ENCODE measurements around the gene AKR1E2. TPM values are rescaled to one million over a fixed set of nuclear protein-coding genes. Genes with fewer than 3 reads are reported as not detected.
"Not testable (repeated sequence)": the region's sequence is repeated elsewhere in the genome, so short reads cannot be mapped to it uniquely, and the experiment has no call there.

The AKR1E2 gene
- total RNA-seq, 1 experiment from 2014 or later = 112 TPM

DNA sequence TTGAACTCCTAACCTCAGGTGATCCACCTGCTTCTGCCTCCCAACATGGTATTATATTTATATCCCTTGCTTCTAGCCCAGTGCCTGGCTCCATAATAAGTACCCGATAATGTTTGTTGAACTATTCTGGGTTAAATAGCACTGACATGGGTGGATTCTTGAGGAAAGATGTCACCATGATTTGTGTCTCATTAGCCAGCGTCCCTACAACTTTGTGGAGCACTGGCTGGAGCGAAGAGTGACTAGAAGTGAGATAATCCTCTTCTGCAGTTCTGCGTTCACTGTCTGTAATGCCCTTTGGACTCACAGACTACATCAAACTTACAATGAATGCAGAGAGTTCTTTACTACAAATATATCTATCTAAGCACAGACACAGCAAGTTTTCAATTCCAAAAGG, 16.9 kb upstream of the AKR1E2 start:
- in situ Hi-C loops (cut with HindIII; ENCODE audit: low pct_unique_long_range_greater_than_20kb, low sequenced_read_pairs) = no loop called here
- peak; percentile 56 for DNase-seq (ENCODE audit: low read depth)

DNA sequence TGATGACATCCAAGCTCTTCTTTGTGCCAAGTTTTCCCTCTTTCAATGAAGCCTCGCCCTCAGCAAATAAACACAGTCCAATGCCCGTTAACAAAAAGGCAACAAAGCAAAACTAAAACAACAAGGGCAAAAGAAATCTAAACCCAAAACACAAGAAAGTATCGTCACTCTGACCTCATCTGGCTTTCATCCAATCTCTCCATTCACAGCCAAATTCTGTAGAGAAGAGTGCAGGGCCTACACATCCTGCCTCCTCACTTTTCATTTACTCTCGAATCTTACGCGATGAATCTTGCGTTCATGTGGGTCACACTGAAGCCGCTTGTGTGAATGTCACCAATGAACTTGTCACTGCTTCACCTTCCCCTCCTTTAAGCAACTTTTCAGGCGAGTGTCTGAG, 15.9 kb upstream of the AKR1E2 start:
- DNase-seq (ENCODE audit: low read depth) = peak; percentile 92
- in situ Hi-C loops (cut with HindIII; ENCODE audit: low pct_unique_long_range_greater_than_20kb, low sequenced_read_pairs) = no loop called here

DNA sequence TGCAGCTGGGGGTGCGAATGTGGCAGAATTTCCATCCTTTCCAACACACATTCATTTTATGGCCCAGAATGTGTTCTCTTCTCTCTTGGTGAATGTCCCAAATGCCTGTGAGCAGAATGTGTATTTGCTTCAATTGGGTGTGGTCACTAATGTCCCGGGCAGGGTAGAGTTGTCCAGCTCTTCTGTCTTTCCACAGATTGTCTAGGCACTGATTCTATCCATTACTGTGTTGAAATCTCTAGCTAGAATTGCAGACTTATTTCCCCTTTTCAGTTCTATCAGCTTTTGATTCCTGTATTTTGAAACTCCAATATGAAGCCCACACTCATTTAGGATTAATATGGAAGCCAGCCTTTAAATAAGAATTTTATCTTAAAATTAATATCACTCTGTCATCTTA, 14.0 kb upstream of the AKR1E2 start:
- no peak for DNase-seq (ENCODE audit: low read depth)
- in situ Hi-C loops (cut with HindIII; ENCODE audit: low pct_unique_long_range_greater_than_20kb, low sequenced_read_pairs) = no loop called here

DNA sequence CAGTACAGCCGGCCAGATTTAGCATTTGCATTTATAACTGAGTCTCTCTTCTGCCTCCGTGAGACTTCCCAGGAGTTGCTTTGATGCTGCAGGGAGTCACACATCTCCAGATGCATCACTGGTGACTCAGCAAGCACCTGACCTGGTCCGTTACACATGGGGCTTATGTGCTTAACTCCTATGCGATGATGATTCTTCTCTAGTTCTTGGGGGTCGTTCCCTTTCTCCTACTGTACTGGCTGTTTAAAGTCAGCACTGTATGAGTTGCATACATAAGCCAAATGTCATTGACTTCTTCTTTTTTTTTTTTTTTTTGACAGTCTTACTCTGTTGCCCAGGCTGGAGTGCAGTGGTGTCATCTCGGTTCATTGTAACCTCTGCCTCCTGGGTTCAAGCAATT, 13.0 kb upstream of the AKR1E2 start:
- peak; percentile 88 for DNase-seq (ENCODE audit: low read depth)
- in situ Hi-C loops (cut with HindIII; ENCODE audit: low pct_unique_long_range_greater_than_20kb, low sequenced_read_pairs) = no loop called here

DNA sequence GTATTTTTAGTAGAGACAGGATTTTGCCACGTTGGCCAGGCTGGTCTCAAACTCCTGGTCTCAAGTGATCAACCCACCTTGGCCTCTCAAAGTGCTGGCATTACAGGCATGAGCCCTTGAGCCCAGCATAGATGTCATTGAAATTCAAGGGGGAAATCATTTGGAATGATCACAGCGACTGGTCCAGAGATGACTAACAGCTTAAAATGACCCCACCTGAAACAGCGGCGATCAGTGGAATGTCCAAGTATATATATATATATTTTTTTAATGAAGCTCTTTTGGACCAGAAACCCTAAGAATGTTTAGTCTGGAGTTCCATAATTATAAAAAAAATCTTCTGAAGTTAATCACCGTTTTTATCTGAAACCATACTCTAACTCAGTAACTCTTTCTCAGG, 12.5 kb upstream of the AKR1E2 start:
- DNase-seq (ENCODE audit: low read depth) = no peak
- in situ Hi-C loops (cut with HindIII; ENCODE audit: low pct_unique_long_range_greater_than_20kb, low sequenced_read_pairs) = no loop called here

DNA sequence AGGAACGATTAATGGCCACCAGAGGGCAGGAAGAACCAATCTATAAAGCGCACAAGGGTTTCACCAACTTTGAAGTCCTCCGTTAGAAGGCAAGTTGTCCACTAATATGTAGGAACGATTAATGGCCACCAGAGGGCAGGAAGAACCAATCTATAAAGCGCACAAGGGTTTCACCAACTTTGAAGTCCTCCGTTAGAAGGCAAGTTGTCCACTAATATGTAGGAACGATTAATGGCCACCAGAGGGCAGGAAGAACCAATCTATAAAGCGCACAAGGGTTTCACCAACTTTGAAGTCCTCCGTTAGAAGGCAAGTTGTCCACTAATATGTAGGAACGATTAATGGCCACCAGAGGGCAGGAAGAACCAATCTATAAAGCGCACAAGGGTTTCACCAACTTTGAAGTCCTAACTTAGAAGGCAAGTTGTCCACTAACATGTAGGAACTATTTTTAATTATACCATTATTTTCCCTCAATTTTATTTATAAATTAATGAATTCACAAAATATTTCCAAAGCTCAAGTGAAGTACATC, 10.3 kb upstream of the AKR1E2 start:
- in situ Hi-C loops (cut with HindIII; ENCODE audit: low pct_unique_long_range_greater_than_20kb, low sequenced_read_pairs); DNase-seq (ENCODE audit: low read depth): not testable (repeated sequence)

DNA sequence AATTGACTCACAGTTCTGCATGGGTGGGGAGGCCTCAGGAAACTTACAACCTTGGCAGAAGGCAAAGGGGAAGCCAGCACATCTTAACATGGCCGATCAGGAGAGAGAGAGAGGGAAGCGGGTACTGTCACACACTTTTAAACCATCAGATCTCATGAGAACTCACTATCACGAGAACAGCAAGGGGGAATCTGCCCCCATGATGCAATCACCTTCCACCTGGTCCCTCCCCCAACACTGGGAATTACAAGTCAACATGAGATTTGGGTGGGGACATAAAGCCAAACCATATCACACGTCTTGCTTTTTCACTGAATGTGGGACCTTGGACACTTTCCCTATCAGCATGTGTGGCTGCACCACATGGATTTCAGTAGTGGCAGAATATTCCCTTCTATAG, 9.0 kb upstream of the AKR1E2 start:
- in situ Hi-C loops (cut with HindIII; ENCODE audit: low pct_unique_long_range_greater_than_20kb, low sequenced_read_pairs) = no loop called here
- no peak for DNase-seq (ENCODE audit: low read depth)

DNA sequence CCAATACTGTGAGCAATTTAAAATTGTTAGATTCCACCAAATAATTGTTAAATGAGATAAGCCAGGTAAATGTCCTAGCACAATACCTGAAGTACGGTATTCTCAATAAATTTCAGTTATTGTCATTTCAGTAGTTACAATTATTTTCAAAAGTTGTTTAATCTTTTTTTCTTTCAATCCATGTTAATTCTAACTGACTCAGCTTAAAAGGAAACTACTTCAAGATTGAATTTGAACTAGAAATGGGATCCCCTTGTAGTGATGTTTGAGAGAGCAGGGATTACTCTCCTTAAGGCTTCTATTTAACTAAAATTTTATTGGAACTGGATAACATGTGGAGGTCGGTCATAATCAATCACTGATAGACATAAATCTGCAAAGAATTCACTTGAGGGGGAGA, 6.9 kb upstream of the AKR1E2 start:
- in situ Hi-C loops (cut with HindIII; ENCODE audit: low pct_unique_long_range_greater_than_20kb, low sequenced_read_pairs) = no loop called here
- DNase-seq (ENCODE audit: low read depth) = no peak

DNA sequence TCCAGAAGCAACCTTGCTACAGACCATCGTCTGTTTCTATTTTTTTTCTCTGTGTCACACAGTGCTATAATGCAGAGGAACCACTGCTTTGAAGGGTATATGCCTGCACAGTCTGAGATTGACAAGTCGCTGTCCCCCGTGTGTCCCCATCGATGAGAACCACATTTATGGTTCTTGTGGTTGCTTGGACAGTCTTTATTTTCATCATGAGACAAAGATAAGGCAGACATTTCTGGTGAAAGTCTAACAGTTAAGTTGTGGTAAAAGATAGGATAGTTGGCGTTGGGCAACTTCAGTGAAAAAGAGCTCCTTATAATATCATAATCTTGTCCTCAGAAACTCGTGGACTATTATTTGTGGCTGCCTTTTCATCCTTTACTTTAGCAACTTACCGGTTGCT, 6.3 kb upstream of the AKR1E2 start:
- in situ Hi-C loops (cut with HindIII; ENCODE audit: low pct_unique_long_range_greater_than_20kb, low sequenced_read_pairs) = no loop called here
- no peak for DNase-seq (ENCODE audit: low read depth)

DNA sequence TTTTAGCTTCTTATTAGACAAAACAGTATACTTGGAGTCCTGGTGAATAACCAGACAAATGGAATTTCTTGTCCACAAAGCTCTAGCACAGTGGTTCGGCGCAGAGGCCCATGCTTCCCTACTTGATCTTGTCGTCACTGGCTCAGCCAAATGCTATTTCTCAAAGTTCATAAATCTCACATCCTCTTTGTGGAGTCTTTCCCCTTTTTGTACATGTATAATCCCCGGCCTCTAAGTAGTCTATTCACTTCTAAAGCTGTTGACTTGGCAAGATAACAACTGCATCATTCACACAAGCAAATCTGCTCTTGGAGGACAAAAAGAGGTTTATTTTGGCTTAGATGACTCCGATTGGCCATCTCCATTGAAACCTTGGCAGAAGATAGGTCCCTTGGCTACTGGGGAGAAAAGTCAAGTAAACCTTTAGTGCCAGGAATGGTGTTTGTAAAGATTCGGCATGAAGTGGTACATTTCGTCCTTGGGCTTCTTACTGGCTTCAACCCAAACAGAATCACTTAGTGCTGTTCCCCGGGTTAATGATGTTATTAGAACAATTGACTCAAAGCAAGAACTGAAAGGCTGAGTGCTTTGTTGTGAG, 5.1 kb upstream of the AKR1E2 start:
- in situ Hi-C loops (cut with HindIII; ENCODE audit: low pct_unique_long_range_greater_than_20kb, low sequenced_read_pairs) = no loop called here
- no peak for DNase-seq (ENCODE audit: low read depth)

DNA sequence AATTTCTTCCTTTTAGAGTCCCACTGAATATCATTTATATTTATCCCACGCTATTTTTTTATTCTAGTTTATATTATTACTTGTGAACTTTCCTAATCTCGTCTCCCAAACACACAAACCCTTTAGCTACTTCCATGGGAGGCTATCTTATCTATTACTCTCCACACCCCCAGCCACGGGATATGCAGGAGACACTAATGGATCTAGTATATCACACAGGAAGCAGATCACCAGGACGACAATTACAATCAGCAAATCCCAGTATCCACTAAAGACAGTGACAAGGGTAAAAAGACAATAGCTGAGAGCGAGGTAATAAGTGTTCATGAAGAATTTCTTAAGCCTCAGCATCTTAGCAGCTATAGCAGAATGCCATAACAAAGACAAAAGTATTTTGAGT, 3.8 kb upstream of the AKR1E2 start:
- in situ Hi-C loops (cut with HindIII; ENCODE audit: low pct_unique_long_range_greater_than_20kb, low sequenced_read_pairs) = no loop called here
- no peak for DNase-seq (ENCODE audit: low read depth)

DNA sequence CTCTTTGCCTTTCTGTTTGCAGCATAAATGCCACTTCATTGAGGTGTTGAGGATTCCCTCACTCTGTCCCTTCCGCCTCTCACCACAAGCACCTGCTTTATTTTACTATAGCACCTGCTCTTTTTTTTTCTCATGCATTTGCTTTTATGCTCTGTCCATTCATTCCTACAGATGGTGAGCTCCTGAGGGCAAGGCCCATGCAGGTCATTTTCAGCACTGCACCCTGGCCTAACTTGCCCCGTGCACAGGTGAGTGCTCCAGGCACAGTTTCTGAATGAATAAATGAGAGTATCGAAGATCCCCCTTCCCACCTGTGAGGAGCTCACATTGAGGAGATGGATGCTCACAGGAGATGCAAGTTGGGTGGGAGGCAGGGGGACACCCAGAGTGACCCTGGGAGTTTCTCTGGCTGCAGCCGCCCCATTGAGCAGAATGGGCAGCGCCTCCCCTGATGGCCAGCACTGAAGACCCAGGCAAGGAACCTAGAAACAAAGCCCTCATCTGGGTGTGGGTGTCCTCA, 1.2 kb upstream of the AKR1E2 start:
- in situ Hi-C loops (cut with HindIII; ENCODE audit: low pct_unique_long_range_greater_than_20kb, low sequenced_read_pairs) = loop anchor here (25.0 kb wide), 1 partner anchor 612 kb away; no protein-coding TSS in a partner anchor
- no peak for DNase-seq (ENCODE audit: low read depth)

DNA sequence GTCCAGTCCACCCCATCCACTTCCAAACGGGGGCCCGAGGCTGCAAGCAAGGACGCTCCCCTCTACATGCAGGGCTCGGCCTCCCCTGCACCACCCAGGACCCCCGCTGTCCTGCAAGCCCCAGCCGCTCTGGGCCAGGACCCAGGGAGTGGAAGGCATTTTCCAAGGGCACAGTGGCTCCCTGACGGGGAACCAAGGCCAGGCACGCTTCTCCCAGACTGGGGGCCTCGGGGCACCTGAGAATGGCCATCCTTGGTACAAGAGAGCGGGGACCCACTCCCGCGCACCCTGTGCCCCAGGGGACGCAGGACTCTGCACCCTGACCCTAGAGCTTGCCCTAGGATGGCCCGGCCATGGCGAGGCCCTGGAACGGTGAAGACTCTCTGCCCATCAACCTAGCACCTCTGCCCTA, 545 bp upstream of the AKR1E2 start:
- DNase-seq (ENCODE audit: low read depth) = no peak
- in situ Hi-C loops (cut with HindIII; ENCODE audit: low pct_unique_long_range_greater_than_20kb, low sequenced_read_pairs) = loop anchor here (25.0 kb wide), 1 partner anchor 612 kb away; no protein-coding TSS in a partner anchor

DNA sequence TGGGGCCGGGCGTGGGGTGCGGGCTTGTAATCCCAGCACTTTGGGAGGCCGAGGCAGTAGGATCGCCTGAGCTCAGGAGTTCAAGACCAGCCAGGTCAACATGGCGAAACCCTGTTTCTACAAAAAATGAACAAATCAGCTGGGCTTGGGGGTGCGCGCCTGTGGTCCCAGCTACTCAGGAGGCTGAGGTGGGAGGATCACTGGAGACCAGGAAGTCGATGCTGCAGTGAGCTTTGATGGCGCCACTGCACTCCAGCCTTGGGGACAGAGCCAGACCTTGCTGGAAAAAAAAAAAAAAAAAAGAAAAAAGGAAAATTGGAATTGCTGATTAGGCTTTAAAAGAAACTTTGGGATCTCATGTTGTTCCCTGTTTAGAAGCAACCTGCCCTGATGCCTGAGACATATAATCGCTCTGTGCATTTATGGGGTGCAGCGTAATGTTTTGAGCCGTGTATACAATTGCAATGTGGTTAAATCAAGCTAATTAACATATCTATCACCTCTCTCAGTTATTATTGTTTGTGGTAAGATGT, 851 bp downstream of the AKR1E2 start:
- DNase-seq (ENCODE audit: low read depth) = no peak
- in situ Hi-C loops (cut with HindIII; ENCODE audit: low pct_unique_long_range_greater_than_20kb, low sequenced_read_pairs) = loop anchor here (25.0 kb wide), 1 partner anchor 610 kb away; no protein-coding TSS in a partner anchor

DNA sequence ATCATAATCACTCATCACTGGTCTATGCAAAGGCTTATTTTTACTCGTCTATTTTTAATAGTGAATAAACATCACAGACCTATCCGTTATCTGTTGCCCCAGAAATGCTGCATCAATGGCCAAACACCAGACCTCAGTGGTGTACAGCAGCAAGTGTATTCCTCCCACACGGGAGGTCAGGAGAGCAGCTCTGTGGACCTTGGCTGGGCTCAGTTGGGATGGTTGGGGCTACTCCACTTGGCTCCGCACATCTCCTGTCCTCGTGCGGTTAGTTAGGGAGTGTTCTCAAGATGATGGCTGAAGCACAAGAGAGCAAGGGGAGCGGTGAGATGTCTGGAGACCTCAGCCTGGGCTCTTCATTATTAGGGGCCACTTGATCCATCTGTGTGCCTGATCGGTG, 2.0 kb downstream of the AKR1E2 start:
- in situ Hi-C loops (cut with HindIII; ENCODE audit: low pct_unique_long_range_greater_than_20kb, low sequenced_read_pairs) = loop anchor here (25.0 kb wide), 1 partner anchor 609 kb away; no protein-coding TSS in a partner anchor
- DNase-seq (ENCODE audit: low read depth) = no peak

DNA sequence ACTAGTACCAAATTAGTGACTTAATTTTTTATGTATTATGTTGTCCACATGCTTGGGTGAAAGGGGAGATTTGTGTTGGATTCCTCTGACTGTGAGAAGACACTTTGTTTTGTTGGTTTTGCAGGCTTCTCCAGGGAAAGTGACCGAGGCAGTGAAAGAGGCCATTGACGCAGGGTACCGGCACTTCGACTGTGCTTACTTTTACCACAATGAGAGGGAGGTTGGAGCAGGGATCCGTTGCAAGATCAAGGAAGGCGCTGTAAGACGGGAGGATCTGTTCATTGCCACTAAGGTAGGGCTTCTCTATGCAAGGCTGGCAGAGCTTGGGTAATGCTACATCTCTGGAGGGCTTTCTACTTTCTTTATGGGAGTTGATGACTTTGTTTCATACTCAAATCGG, 4.5 kb downstream of the AKR1E2 start:
- no peak for DNase-seq (ENCODE audit: low read depth)
- in situ Hi-C loops (cut with HindIII; ENCODE audit: low pct_unique_long_range_greater_than_20kb, low sequenced_read_pairs) = loop anchor here (25.0 kb wide), 1 partner anchor 607 kb away; no protein-coding TSS in a partner anchor

DNA sequence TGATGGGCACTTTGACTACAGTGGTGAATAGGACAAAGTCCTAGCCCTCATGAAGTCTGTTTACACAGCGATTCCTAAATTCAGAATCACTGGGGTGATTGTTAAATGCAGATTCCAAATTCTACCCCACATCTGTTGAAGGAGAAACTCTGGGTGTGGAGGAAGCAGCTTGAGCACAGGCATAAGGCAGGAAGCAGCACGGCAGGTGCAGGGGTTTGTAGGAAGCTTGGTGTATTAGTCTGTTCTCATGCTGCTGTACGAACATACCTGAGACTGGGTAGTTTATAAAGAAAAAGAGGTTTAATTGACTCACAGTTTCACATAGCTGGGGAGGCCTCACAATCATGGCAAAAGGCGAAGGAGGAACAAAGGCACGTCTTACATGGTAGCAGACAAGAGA, 5.1 kb downstream of the AKR1E2 start:
- in situ Hi-C loops (cut with HindIII; ENCODE audit: low pct_unique_long_range_greater_than_20kb, low sequenced_read_pairs) = loop anchor here (25.0 kb wide), 1 partner anchor 606 kb away; no protein-coding TSS in a partner anchor
- DNase-seq (ENCODE audit: low read depth) = no peak

DNA sequence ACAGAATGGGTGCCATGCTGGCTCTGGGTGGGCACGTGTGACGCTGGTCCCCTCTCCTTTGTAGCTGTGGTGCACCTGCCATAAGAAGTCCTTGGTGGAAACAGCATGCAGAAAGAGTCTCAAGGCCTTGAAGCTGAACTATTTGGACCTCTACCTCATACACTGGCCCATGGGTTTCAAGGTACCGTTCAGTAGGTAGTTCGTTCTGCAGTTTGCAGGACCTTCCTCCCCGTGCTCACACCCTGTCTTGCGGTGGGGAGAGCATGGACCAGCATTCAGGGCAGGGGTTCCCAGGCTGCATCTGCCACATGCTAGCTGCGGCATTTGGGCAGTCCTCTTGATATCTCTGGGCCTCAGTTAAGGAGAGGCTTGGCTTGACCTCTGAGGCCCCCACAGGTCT, 7.3 kb downstream of the AKR1E2 start:
- in situ Hi-C loops (cut with HindIII; ENCODE audit: low pct_unique_long_range_greater_than_20kb, low sequenced_read_pairs) = loop anchor here (25.0 kb wide), 1 partner anchor 604 kb away; no protein-coding TSS in a partner anchor

DNA sequence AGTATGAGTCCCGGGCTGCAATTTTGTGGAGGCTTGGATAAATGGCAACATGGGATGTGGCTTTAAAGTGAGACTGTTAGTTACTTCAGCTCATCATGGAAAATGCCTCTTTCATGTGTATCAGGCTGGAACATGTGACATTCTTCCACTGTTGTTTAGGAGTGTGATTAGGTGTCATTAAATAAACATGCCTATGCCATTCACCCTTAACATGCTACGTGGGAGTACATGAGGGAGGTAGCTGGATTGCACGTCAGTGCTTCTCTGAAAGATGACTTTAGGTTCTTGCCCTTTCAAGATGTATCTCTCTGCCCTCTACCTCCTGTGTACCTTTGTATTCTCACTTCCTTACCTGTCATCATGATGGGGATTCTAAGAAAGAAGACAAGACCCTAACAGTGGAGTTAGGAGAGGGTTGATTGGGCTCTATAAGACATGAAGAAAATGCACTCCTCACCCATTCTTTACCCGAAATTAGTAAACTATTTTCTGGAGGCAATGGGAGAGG, 8.9 kb downstream of the AKR1E2 start:
- no peak for DNase-seq (ENCODE audit: low read depth)
- in situ Hi-C loops (cut with HindIII; ENCODE audit: low pct_unique_long_range_greater_than_20kb, low sequenced_read_pairs) = loop anchor here (25.0 kb wide), 1 partner anchor 602 kb away; no protein-coding TSS in a partner anchor

More for the DNA sequence above, 7.3 kb downstream of the AKR1E2 start:
- no peak for DNase-seq (ENCODE audit: low read depth)
